COR-L47 (cell line): ENCODE measurements around the gene RAB6B.

Experiments used
- DNase-seq: peaks from one replicate; lab custom pipeline; 2025; lab: John Stamatoyannopoulos, UW

Gene RAB6B

GRCh38 chr3:133895208-133896001, at the start of gene RAB6B:
RAB6B (minus strand) TSS chr3:133895882; CDS start chr3:133895466, 416 bp downstream.
- DNase-seq: peak; percentile 71

DNA sequence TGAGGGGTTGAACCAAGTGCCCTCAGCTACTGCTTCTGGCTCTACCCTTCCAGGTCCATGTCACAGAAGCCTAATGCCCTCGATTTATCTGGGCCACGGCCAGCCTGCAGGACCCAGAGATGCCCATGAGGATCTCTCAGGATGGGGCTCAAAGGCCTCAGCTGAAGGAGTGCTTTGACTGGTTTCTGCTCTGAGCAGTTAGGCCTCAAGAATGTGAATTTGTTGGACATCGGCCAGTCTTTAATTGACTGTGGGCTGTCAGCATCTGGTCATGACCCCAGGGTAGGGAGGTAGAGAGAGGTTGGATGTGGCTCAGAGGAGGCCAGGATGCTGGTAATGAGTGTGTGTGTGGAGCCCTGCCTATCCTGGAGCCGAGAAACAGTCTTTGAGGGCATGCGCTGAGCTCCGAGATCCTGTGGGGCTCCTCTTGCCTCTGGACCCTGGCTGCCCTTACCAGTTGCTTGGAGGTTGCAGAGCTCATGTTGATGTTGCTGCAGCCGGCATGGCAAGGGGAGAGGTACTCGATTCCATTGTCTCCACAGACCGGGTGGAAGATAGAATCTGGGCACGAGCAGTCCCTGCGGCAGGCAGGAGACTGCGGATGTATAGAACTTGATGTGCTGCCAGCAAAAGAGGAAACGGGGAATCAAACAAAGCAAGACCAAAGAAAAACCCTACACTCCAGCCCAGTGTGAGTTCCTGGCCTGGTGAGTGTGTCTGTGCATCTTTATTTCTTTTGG, 49.1 kb upstream of the RAB6B start:
- no peak for DNase-seq

DNA sequence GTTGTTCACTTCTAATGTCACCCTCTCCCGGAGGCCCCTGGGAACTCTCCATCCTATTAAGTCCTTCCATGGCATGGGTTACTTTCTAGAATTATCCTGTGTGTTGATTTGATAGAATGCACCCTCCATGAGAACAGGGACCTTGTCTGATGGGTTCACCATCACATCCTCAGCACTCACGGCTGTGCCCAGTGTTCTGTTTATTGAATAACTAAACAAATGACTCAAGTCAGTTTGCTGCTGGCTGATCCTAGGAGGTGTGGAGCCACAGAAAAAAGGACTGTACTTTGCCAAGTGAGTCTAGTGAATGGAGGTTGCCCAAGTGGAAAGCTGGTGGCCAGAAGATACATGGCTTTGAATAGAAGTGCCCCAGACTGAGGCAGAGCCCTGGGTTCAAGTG, 48.5 kb upstream of the RAB6B start:
- DNase-seq: no peak

DNA sequence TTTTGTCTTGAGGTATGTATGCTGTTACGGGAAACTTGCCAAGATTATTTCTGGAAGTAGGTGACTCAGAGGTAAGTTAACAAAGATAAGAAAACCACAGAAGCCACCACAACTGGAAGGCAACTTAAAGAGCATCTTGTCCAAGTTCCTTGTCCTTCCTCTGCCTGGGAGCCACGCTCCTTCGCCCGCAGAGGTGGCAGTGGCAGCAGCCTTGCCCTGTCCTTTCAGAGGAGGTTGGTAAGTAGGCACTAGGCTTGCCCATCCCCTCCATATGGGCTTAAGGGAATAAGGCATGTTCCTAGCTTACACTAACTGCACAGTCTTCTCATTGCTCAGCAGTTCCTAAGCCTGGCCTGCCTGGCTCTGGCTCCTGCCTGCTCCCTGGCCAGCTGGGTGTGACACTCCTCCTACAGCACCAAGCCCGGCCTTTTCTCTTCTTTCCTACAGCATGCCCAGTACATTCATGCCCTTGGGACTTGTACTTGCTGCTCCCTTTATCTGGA, 48.0 kb upstream of the RAB6B start:
- no peak for DNase-seq

GRCh38 chr3:133943031-133943535, 47.4 kb upstream of the RAB6B start:
- DNase-seq: no peak

DNA sequence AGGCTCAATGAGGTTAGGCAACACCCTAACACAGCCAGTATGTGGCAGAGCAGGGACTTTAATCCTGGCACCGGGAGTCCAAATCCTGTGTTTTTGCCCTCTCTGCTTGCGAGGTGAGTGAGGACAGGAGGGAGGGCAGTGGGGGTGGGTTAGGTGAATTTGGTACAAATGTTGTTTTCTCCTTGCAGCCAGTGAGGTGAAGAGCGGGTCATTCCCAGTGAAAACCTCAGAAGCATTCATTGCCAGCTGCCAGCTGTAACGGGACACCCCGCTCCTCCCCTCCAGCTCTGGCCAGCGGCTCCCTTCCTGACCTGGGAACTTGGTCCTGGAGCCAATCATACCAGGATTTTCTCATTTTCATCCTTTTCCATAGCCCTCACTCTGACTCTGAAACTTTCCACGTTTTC, 45.7 kb upstream of the RAB6B start:
- DNase-seq: no peak

GRCh38 chr3:133940536-133940935, 44.9 kb upstream of the RAB6B start:
- no peak for DNase-seq

- DNase-seq: no peak
These were observed 43.8 kb upstream of the RAB6B start for GRCh38 chr3:133939463-133939835.

DNA sequence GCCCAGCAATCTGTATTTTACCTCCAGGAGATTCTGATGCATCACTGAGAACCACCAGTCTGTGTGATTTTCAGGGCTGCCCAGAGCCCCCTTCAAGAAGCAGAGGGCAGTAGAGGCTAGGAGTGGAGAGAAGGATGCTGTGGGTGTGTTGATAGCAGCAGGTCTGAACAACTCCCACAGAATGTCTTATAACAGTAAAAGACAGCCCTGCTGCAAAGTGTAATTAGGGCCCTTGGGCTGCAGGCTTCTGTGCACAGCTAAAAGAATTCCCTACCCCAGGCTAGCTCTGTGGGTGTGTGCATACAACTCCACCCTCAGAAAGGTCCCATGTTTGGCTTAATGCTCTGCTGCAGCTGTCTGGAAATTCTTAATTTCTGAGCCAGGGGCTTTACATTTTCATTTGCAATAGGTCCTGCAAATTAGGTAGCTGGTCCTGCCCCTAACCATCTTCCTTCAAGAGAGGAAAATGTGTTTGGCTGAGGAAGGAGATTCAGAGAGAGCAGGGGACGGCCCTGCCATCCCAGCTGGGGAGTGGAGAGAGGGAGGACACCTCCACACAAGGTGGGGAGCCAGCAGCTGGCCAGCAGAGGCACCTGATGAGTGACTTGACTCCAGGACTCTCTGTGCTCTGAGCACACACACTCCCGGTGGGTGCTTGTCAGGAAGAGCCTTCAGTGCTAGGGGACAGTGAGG, 43.2 kb upstream of the RAB6B start:
- no peak for DNase-seq

DNA sequence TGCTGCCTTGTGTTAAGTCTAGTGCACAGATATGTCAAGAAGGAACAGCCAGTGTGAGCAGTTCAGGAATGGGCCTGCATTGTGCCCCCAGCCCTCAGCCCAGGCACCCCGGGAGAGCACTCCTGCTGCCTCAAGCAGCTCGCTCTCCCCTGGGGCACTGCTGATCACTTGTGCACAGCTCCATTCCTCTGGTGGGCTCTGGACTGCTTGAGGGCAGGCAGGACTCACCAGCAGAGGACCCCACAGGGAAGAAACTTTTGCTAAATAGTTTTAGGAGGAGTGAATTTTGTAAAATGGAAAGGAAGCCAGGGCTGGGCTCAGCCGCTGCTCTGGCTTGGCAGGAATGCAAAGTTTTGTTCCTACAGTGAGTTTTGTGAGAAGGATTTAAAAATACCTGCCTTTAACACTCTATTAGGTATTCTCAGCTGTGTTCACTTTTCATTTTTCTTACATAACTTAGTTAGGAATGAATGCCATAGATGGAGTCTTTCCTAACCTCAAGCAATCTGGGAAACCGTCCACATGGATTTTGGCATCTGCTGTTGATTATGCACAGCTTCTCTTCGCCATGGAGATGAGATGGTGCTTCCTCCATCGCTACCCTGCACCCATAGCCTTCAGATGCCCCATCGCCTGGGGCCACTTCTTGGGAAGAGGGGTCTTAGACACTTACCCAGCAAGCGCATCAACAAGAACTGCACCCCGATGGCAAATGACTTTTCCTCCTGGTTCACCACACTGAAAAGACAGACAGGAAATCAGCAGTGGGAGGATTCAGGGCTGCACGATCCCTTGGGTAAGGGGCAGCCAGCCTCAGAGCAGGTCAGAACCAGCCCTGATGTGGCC, 42.3 kb upstream of the RAB6B start:
- DNase-seq: no peak

DNA sequence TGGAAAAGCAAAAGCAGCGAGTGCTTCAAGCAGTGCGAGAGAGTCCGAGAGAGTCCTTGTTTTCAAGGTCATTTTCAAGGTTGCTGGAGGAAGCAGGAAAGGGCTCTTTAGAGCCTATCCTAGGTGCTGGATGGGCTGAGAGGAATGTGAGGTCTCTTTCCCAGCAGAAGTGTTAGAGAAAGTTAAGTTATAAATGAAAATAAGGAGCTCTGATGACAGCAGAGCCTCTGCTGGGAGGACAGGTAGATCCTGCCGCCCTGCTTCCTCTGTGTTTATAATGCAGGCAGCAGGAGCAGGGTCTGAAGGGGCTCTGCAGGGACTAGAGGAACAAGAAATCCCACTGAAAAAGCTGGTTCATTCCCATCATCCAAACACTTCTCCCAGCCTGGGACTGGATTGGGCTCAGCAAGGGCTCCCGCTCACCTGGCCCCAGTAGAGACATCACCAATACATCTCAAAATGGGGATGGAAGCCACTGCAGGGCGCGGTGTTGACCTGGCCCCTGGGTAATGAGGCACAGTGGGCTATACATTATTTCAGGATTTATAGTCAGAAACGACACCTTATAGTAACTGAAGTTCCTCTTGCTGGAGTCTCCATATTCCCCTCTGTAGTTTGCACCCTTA, 41.5 kb upstream of the RAB6B start:
- DNase-seq: no peak

DNA sequence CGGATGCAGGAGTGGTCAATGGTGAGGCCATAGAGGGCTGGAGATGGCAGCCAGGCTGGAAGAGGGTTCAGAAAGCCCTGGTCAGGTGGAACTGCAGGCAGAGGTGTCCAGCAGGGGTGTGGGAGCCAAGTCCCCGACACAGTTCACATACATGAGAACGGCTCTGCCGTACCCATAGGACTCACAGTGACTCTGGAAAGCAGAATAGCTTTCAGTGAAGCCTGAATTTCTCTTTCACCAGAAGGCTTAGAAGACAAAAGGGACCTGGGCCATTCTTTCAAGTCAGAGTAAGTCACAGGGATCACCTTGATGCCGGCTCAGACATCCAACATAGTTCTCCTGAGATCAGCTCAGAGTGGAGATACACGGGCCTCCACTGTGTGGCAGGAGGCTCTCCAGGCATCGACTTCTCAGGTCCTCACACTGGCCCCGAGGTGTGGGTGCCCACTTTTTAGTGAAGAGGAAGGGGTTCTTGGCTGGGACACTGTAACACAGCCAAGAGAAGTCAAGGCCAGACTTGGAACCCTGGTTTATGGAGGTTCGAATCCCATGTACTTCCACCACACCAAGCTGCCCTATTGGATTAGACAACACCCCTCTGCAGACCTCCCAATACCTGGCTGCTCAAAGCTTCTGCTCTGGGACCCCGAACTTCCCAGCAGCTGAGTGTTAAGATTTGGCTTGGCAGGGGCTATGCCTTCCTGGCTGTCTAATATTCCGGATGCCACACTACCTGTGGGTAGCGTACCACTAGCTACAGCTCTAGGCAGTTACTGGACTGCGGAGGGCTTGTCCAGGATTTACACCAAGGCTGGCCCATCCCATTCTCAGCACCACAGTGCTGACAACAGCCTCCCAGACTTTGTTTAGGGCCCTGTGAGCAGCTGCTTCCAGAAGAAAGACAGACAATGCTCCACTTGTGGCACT, 40.4 kb upstream of the RAB6B start:
- DNase-seq: no peak

DNA sequence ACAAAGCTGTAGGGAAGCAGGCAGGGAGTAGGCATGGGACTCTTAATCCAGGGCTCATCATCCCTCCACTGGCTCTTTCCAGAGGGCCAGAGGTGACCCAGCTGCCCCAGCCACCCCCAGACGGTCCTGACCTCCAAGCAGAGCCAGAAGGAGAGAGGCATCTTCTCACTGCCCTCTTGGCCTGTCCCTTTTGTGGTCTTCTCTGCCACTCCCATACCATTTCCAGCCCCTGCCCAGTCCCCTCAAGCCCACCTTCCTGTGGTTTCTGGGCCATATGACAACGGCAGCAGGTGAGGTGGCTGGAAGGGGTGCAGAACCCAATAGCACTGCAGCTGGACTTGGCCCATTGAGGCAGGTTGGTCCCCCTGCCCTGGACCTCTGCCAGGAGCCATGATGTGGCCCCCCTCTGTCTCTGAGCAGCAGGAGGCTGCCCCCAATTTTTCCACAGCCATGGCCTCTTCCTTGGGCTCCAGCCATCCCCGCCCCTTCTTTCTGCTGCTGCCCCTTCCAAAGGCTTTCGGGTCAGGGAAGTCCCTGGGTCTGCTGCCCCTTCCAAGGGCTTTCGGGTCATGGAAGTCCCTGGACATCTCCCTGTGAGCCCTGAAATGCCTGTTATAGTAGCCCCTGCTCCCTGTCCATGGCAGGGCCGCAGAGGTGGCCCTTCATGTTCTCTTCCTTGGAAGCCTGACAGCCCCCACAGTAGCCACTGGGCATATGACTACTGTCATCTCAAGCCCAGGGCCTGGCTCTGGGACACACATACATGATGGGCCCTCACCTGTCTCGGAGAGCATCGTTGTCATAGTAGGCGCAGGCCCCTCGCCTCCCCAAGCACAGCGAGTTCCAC, 39.5 kb upstream of the RAB6B start:
- DNase-seq: no peak

DNA sequence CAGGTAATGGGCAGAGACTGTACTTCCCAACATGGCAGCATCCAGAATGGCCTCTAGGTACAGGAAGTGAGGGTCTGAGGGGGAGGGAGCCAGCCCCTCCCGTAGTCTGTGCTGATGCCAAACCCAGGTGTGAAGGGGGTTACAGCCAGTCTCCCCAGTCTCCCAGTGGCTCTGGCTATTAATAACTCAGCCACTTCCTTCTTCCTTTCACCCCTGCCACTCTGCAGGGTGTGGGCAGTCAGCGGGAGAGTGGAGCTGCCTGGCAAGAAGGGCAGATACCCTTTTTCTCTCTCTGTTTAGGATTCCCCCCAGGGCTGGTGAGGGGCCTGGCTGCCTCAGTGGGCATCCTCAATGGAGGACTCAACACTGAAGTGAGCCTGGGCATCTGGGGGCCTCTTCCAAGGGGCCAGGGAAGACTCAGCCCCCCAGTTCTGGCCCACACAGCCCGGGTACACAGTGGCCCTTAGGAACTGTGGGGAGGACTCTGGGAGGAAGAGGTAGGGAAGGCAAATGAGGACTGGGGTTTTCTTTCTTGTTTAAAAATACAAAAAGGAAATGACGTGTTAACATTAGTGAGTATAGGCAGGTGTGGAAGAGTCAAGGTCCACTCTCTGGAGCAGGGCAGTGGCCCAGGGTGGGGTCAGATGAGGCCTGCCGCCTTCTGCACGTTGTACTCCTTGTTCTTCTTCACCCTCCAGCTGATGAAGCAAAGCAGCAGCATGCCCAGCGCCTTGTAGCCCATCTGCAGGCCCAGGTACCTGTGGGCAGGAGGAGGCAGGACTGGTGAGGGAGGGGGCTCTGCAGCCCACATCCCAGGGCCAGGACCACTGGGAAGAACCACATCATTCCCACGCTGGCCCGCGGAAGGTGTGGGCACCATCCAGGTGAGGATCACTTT, 38.6 kb upstream of the RAB6B start:
- DNase-seq: no peak

DNA sequence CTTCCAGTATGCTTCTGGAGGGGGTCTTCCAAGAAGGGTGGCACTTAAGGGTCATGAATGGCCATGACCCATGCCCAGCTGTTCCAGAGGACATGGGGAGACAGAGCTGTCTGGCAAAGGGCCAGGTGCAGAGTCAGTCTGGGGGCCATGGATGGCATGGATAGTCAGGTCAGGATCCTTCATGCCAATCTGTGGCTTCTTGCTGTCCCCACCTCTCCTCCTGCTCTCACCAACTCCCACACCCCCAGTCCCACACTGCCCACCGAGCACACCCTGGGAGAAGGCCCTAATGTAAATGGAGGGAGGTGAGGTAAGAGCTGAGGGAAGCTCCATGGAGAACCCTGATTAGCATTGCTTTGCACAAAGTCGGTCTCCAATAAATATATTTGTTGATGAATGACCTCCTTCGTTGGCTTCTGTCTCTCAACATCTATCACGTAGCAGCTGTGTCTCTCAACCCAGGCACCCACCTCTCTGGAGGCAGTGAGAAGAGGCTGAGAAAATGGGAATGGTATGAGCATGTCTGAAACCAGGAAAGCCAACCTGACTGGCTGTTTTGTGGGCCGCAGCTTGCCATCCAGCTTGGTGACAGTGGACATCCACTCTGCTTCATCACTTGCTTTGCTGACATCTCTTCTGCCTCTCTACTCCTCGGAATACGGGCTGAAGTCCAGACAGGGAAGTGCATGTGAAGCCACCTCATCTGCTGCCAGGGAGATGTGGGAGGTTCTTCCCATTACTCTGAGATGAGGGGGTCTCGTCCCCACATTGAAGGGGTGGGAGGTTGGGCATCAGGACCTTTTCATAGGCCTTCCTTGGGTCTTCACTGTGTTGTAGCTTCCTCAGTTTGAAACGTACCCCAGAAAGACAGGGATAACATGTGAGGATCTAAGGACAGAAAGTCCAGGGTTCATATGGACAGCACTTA, 37.7 kb upstream of the RAB6B start:
- DNase-seq: no peak

- no peak for DNase-seq
These were observed 36.3 kb upstream of the RAB6B start for GRCh38 chr3:133932009-133932408.

DNA sequence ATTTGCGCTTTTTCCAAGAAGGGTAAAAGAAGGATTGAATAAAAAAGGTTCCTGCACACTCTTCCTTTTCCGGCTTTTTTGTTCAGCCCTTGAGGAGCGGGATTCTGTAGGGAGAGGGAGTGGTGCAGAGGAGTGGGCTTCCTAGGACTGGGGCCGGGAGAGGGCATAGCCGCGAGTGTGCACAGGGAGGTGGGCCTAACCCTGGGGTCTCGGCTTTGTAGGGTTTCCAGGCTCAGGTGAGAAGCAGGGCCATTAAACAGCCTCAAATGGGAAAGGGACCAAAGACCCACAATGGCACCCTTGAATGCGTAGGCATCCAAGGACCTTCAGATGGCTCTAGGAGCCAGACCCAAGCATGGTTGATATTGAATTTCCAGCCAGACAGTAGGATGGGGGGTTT, 35.4 kb upstream of the RAB6B start:
- no peak for DNase-seq
